HL-60 (cell line): ENCODE measurements around the gene TCERG1.
A peak's percentile ranks its signal among the peaks of the same experiment; 100 is the strongest.

ENCODE experiments used
- DNase-seq, 2 experiments: peaks; one replicate each; pipeline ENCODE4 v3.0.0-alpha.2; 2010 to 2020; ENCODE audit warnings: low read depth in 1 of 2, low spot score in 1 of 2
- H3K27ac ChIP-seq: fragments of 250-450 bp; sonication (Bioruptor Pico); replicated peaks from 2 replicates; pipeline ENCODE4 v1.5.1; 2020; ENCODE audit warnings: mild to moderate bottlenecking, moderate library complexity
- H3K27me3 ChIP-seq: fragments of 250-450 bp; sonication (Bioruptor Pico); 2 replicates; pipeline ENCODE4 v1.5.1; 2021; ENCODE audit warnings: mild to moderate bottlenecking, moderate library complexity; ENCODE audit not compliant: insufficient read depth, poor library complexity, severe bottlenecking
- H3K4me3 ChIP-seq: replicated peaks from 2 replicates; pipeline ENCODE4 v1.5.1; 2011; ENCODE audit warnings: mild to moderate bottlenecking, control low read depth, low read length; ENCODE audit not compliant: insufficient read depth
- CTCF ChIP-seq: IDR thresholded peaks from one replicate; pipeline ENCODE4 v1.5.1; 2011; ENCODE audit warnings: low read length, control low read depth, inconsistent platforms; ENCODE audit not compliant: insufficient read depth
- GABPA ChIP-seq: IDR thresholded peaks from 2 replicates; pipeline ENCODE4 v1.6.1; 2012; ENCODE audit warnings: low read depth
- POLR2AphosphoS5 ChIP-seq: IDR thresholded peaks from 2 replicates; pipeline ENCODE4 v1.6.1; 2012; ENCODE audit warnings: low read depth
- REST ChIP-seq: IDR thresholded peaks from 2 replicates; pipeline ENCODE4 v1.6.1; 2012; ENCODE audit warnings: low read depth; ENCODE audit not compliant: insufficient replicate concordance
- SPI1 ChIP-seq: IDR thresholded peaks from 2 replicates; pipeline ENCODE4 v1.6.1; 2012; ENCODE audit warnings: low read depth, mild to moderate bottlenecking, borderline replicate concordance

Gene TCERG1

GRCh38 chr5:146467760-146468159 is 20.6 kb downstream of the TCERG1 start:
- H3K27me3 ChIP-seq = no peaks in the 10 kb centered on the region
- DNase-seq = no peak
- no peak overlapping the region for H3K27ac ChIP-seq
- no peak overlapping the region for H3K4me3 ChIP-seq
- TF ChIP-seq POLR2AphosphoS5 (no peak), GABPA (no peak), REST (no peak)

GRCh38 chr5:146474065-146474464 is 26.9 kb downstream of the TCERG1 start:
- TF ChIP-seq SPI1 = peak; percentile 91
- no peak for TF ChIP-seq CTCF

GRCh38 chr5:146475190-146475780 is 28.2 kb downstream of the TCERG1 start:
- Histone ChIP-seq H3K27ac (no peak overlapping the region), H3K27me3 (no peaks in the 10 kb centered on the region), H3K4me3 (no peak overlapping the region)
- TF ChIP-seq CTCF (no peak), SPI1 (no peak), POLR2AphosphoS5 (no peak), REST (no peak), GABPA (no peak)
- no peak for DNase-seq

More at GRCh38 chr5:146474065-146474464, 26.9 kb downstream of the TCERG1 start:
- DNase-seq = peak in 1 of 2 experiments; percentile 7
- Histone ChIP-seq H3K27ac (no peak overlapping the region), H3K4me3 (no peak overlapping the region), H3K27me3 (no peaks in the 10 kb centered on the region)

GRCh38 chr5:146475906-146476305 is 28.8 kb downstream of the TCERG1 start:
- TF ChIP-seq SPI1 (no peak), POLR2AphosphoS5 (no peak), REST (no peak), CTCF (no peak), GABPA (no peak)
- DNase-seq = no peak
- Histone ChIP-seq H3K27ac (no peak overlapping the region), H3K4me3 (no peak overlapping the region), H3K27me3 (no peaks in the 10 kb centered on the region)
